ENCODE measurements around the gene ERVW-1. TPM values are rescaled to one million over a fixed set of nuclear protein-coding genes. Genes with fewer than 3 reads are reported as not detected.
"Not testable (repeated sequence)": the region's sequence is repeated elsewhere in the genome, so short reads cannot be mapped to it uniquely, and the experiment has no call there.

The ERVW-1 gene, protein sequence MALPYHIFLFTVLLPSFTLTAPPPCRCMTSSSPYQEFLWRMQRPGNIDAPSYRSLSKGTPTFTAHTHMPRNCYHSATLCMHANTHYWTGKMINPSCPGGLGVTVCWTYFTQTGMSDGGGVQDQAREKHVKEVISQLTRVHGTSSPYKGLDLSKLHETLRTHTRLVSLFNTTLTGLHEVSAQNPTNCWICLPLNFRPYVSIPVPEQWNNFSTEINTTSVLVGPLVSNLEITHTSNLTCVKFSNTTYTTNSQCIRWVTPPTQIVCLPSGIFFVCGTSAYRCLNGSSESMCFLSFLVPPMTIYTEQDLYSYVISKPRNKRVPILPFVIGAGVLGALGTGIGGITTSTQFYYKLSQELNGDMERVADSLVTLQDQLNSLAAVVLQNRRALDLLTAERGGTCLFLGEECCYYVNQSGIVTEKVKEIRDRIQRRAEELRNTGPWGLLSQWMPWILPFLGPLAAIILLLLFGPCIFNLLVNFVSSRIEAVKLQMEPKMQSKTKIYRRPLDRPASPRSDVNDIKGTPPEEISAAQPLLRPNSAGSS
- total RNA-seq = under 1 TPM in 1 of 2 donors, not detected in 1; 0.11 TPM
- 1 to 10 TPM; 1.7 to 1.8 TPM for polyA plus RNA-seq (ENCODE audit: insufficient read length in 2 of 2)
- long read RNA-seq, donor 1 = 0 reads
- long read RNA-seq, donor 2, partial matches to known transcripts = 0 of 1 reads
- long read RNA-seq, donor 2, other reads (novel, unspliced or antisense) = 0 of 1 reads
- long read RNA-seq, donor 3 = 0 reads
- long read RNA-seq, donor 4 = 0 reads

DNA sequence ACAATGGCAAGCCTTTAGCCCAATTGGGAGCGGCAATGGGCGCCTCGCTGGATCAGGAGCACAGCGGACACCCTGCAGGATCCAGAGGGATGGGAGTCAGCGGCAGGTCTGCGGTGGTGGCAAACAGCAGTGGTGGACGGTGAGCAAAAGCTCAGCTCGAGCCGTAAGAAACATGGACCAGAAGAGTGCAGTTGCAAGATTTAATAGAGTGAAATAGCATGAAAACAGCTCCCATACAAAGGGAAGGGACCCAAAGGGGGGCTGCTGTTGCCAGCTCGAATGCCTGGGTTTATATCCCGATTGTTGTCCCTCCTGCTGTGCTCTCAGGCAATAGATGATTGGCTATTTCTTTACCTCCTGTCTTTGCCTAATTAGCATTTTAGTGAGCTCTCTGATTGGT is at the start of gene ERVW-1:
Gene ERVW-1, minus strand, starts transcription at position 266 of the 400 bp plus-strand sequence. CDS start 7,565 bp downstream, outside the sequence.
- not testable (repeated sequence) for DNase-seq (ENCODE audit: low read depth in 4 of 6, low spot score in 6 of 6); H3K27ac ChIP-seq (ENCODE audit: low read depth, low read length); H3K36me3 ChIP-seq (ENCODE audit: control insufficient read depth, insufficient read depth, low read length); H3K9me3 ChIP-seq (ENCODE audit: control insufficient read depth, insufficient read depth, low read length); H3K4me1 ChIP-seq (ENCODE audit: control insufficient read depth, insufficient read depth, low read length); H3K4me3 ChIP-seq (ENCODE audit: low read depth, low read length); H3K27me3 ChIP-seq (ENCODE audit: control insufficient read depth, insufficient read depth, low read length)
- 95% methylated on average over 9 of the region's 11 CpGs for WGBS (ENCODE audit: insufficient coverage)

DNA sequence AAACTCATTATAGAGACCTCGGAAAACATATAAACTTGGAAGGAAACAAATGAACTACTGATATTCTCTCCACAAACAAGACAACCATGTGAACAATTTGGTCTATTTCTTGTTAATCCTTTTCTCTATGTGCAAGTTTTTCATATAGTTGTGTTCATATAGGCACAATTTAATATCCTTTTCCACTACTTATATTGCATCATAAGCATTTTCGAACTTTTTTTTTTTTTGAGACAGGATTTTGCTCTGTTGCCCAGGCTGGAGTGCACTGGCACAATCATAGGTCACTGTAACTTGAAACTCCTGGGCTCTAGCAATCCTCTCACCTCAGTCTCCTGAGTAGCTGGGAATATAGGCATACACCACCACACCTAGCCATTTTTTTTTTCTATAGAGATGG is 45.4 kb upstream of the ERVW-1 start:
- no CpG with 5 or more reads among the region's 2 CpGs for WGBS (ENCODE audit: insufficient coverage)
- Histone ChIP-seq H3K4me1 (ENCODE audit: control insufficient read depth, insufficient read depth, low read length) (no peaks in the 10 kb centered on the region), H3K4me3 (ENCODE audit: low read depth, low read length) (no peak overlapping the region), H3K36me3 (ENCODE audit: control insufficient read depth, insufficient read depth, low read length) (peaks cover 5% of the 10 kb centered on the region), H3K27ac (ENCODE audit: low read depth, low read length) (no peak overlapping the region), H3K9me3 (ENCODE audit: control insufficient read depth, insufficient read depth, low read length) (no peaks in the 10 kb centered on the region), H3K27me3 (ENCODE audit: control insufficient read depth, insufficient read depth, low read length) (no peaks in the 10 kb centered on the region)
- DNase-seq (ENCODE audit: low read depth in 4 of 6, low spot score in 6 of 6) = no peak

DNA sequence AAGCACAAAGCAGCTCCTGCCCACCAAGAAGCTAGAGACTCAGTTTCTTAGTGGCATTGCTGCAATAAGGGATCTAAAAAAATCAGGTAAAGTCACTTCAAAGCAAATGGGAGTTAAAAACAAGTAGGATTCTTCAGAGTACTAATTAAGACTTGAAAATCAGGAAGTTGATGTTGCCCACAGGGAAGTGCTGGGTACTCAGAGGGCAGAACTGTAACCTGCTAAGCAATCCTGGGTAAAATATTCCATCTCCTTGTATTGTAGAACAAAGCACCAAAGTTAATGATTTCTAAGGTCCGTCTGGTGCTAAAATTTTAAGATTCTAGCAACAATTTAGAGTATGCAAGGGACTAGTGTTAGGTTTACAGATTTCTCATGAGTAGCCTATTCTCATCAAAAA is 42.3 kb upstream of the ERVW-1 start:
- DNase-seq (ENCODE audit: low read depth in 4 of 6, low spot score in 6 of 6) = no peak
- no CpG with 5 or more reads among the region's 1 CpG for WGBS (ENCODE audit: insufficient coverage)
- Histone ChIP-seq H3K4me1 (ENCODE audit: control insufficient read depth, insufficient read depth, low read length) (no peaks in the 10 kb centered on the region), H3K4me3 (ENCODE audit: low read depth, low read length) (no peak overlapping the region), H3K9me3 (ENCODE audit: control insufficient read depth, insufficient read depth, low read length) (no peaks in the 10 kb centered on the region), H3K27ac (ENCODE audit: low read depth, low read length) (no peak overlapping the region), H3K27me3 (ENCODE audit: control insufficient read depth, insufficient read depth, low read length) (no peaks in the 10 kb centered on the region), H3K36me3 (ENCODE audit: control insufficient read depth, insufficient read depth, low read length) (peaks cover 12% of the 10 kb centered on the region)

DNA sequence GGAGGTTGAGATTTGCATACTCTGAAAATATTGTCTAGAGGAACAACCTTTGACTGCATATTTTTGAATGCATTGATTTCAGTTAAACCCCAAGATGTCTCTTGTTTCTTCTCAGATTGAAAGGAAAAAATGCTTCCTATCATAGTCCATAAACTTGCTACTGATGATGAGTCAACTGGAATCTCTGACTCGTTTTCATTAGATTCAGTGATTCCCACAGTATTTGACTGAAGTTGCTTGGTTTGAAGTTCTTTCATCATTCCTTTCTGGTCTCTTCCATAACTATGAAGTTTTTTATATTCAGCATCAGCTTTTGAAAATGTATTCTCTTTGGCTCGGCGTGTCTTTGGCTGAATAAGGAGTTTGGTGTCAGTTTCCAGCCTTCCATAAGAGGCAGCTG is 39.9 kb upstream of the ERVW-1 start:
- Histone ChIP-seq H3K27ac (ENCODE audit: low read depth, low read length) (no peak overlapping the region), H3K4me3 (ENCODE audit: low read depth, low read length) (no peak overlapping the region), H3K36me3 (ENCODE audit: control insufficient read depth, insufficient read depth, low read length) (peaks cover 16% of the 10 kb centered on the region), H3K4me1 (ENCODE audit: control insufficient read depth, insufficient read depth, low read length) (no peaks in the 10 kb centered on the region), H3K9me3 (ENCODE audit: control insufficient read depth, insufficient read depth, low read length) (no peaks in the 10 kb centered on the region), H3K27me3 (ENCODE audit: control insufficient read depth, insufficient read depth, low read length) (no peaks in the 10 kb centered on the region)
- no peak for DNase-seq (ENCODE audit: low read depth in 4 of 6, low spot score in 6 of 6)
- no CpG with 5 or more reads among the region's 3 CpGs for WGBS (ENCODE audit: insufficient coverage)

DNA sequence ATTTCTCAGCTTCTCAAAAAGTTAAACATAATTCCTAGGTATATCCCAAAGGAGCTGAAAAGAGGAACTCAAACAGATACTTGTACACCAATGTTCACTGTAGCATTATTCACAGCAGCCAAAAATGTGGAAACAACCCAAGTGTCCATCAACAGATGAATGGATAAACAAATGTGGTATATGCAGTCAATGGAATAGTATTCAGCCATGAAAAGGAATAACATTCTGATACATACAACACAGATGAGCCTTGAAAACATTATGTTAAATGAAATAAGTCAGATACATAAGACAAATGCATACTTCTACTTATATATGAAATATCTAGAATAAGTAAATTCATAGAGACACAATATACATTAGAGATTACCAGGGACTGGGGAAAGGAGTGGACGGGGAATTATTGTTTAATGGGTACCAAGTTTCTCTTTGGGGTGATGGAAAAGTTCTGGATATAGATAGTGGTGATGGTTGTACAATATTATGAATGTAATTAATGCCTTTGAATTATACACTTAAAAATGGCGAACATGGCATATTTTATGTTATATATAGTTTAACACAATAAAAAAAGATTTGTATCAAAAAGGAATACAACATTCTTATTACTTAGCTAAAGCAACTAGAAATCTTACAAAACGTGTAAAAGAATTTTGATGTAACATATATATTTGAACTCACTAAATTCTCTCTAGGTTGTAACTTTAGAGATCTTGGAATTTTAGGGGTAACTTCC is 35.6 kb upstream of the ERVW-1 start:
- Histone ChIP-seq H3K27ac (ENCODE audit: low read depth, low read length) (no peak overlapping the region), H3K27me3 (ENCODE audit: control insufficient read depth, insufficient read depth, low read length) (no peaks in the 10 kb centered on the region), H3K9me3 (ENCODE audit: control insufficient read depth, insufficient read depth, low read length) (no peaks in the 10 kb centered on the region), H3K4me1 (ENCODE audit: control insufficient read depth, insufficient read depth, low read length) (no peaks in the 10 kb centered on the region), H3K36me3 (ENCODE audit: control insufficient read depth, insufficient read depth, low read length) (peaks cover 21% of the 10 kb centered on the region), H3K4me3 (ENCODE audit: low read depth, low read length) (no peak overlapping the region)
- WGBS (ENCODE audit: insufficient coverage) = no CpG with 5 or more reads among the region's 3 CpGs
- no peak for DNase-seq (ENCODE audit: low read depth in 4 of 6, low spot score in 6 of 6)

DNA sequence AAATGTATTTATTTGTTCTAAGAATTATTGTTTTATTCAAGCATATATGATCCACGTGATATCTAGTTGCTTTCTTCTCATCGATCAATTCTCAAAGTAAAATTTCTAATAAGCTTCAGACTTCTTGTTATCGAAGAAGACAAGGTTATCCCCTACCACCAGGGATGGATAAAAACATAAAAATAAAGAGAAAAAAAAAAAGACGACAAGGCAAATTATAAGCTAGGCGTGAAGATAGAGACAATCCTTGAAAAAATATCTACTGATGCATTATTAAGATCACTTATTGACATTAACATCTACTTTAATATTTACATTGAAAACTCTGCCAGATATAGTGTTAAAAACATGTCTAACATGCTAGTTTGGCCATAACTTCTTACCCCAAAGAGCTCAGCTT is 31.2 kb upstream of the ERVW-1 start:
- Histone ChIP-seq H3K4me1 (ENCODE audit: control insufficient read depth, insufficient read depth, low read length) (no peaks in the 10 kb centered on the region), H3K27me3 (ENCODE audit: control insufficient read depth, insufficient read depth, low read length) (no peaks in the 10 kb centered on the region), H3K27ac (ENCODE audit: low read depth, low read length) (no peak overlapping the region), H3K9me3 (ENCODE audit: control insufficient read depth, insufficient read depth, low read length) (no peaks in the 10 kb centered on the region), H3K4me3 (ENCODE audit: low read depth, low read length) (no peak overlapping the region), H3K36me3 (ENCODE audit: control insufficient read depth, insufficient read depth, low read length) (peaks cover 30% of the 10 kb centered on the region)
- WGBS (ENCODE audit: insufficient coverage) = no CpG with 5 or more reads among the region's 5 CpGs
- no peak for DNase-seq (ENCODE audit: low read depth in 4 of 6, low spot score in 6 of 6)

DNA sequence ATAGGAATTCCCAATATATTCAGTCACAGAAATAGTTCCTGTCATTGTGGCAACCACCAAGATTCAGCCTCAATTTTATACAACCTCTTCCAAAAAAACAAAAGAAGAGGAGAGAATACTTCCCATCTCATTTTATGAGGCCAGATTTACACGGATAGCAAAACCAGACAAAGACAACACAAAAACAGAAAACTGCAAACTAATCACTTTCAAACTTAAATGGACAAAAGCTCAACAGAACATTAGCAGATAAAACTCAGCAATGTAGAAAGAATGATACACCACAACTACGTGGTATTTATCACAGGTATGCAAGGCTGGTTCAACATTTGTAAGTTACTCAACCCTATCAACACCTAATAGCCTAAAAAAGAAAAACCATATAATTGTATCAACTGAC is 28.6 kb upstream of the ERVW-1 start:
- Histone ChIP-seq H3K27ac (ENCODE audit: low read depth, low read length) (no peak overlapping the region), H3K36me3 (ENCODE audit: control insufficient read depth, insufficient read depth, low read length) (peaks cover 25% of the 10 kb centered on the region), H3K9me3 (ENCODE audit: control insufficient read depth, insufficient read depth, low read length) (no peaks in the 10 kb centered on the region), H3K4me3 (ENCODE audit: low read depth, low read length) (no peak overlapping the region), H3K27me3 (ENCODE audit: control insufficient read depth, insufficient read depth, low read length) (no peaks in the 10 kb centered on the region), H3K4me1 (ENCODE audit: control insufficient read depth, insufficient read depth, low read length) (no peaks in the 10 kb centered on the region)
- no CpG with 5 or more reads among the region's 2 CpGs for WGBS (ENCODE audit: insufficient coverage)
- DNase-seq (ENCODE audit: low read depth in 4 of 6, low spot score in 6 of 6) = no peak

DNA sequence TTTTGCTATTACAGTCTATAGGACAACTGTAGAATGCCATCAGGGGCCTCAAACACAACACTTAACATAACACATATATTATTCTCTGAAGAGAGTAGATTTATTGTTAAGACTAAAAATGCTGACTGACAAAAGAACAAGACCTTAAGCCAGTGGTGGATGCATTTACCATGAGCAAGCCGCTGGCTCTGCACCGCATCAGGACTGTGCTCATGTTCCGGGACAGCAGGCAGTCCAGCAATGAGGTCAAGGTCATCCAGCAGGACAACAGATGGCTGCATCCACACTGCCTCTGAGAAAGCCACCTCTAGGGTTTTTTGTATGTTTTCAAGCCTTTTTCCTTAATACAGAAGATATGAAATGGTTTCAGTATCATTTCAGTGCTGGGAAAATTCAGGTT is 26.8 kb upstream of the ERVW-1 start:
- no peaks in the 10 kb centered on the region for H3K9me3 ChIP-seq (ENCODE audit: control insufficient read depth, insufficient read depth, low read length)
- DNase-seq (ENCODE audit: low read depth in 4 of 6, low spot score in 6 of 6) = peak in 1 of 6 donors; percentile 3
- 88% methylated on average over 3 of the region's 3 CpGs for WGBS (ENCODE audit: insufficient coverage)
- no peak overlapping the region for H3K27ac ChIP-seq (ENCODE audit: low read depth, low read length)
- H3K36me3 ChIP-seq (ENCODE audit: control insufficient read depth, insufficient read depth, low read length) = peaks cover 26% of the 10 kb centered on the region
- H3K4me3 ChIP-seq (ENCODE audit: low read depth, low read length) = no peak overlapping the region
- H3K27me3 ChIP-seq (ENCODE audit: control insufficient read depth, insufficient read depth, low read length) = no peaks in the 10 kb centered on the region
- no peaks in the 10 kb centered on the region for H3K4me1 ChIP-seq (ENCODE audit: control insufficient read depth, insufficient read depth, low read length)

DNA sequence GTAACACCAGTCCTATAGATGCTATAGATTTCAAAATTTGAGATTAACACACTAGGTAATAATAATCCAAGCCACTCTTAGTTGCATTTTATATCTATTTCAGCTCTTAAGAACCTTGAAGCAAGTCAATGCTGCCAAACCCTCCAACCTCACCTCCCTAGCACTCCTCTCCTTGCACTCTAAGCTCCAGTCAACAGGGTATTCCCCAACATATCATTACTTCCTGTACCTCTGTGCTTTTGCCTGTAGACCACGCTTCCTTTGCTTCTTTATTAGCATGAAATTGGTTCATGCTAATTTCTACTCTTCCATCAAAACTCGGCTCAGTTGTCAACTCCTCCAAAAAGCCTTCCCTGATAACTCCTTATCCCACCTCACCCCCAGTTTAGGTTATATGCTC is 26.0 kb upstream of the ERVW-1 start:
- 100% methylated on average over 1 of the region's 2 CpGs for WGBS (ENCODE audit: insufficient coverage)
- Histone ChIP-seq H3K4me3 (ENCODE audit: low read depth, low read length) (no peak overlapping the region), H3K27ac (ENCODE audit: low read depth, low read length) (no peak overlapping the region), H3K9me3 (ENCODE audit: control insufficient read depth, insufficient read depth, low read length) (no peaks in the 10 kb centered on the region), H3K4me1 (ENCODE audit: control insufficient read depth, insufficient read depth, low read length) (no peaks in the 10 kb centered on the region), H3K27me3 (ENCODE audit: control insufficient read depth, insufficient read depth, low read length) (no peaks in the 10 kb centered on the region), H3K36me3 (ENCODE audit: control insufficient read depth, insufficient read depth, low read length) (peaks cover 26% of the 10 kb centered on the region)
- no peak for DNase-seq (ENCODE audit: low read depth in 4 of 6, low spot score in 6 of 6)

All from spinal cord (tissue), 10 donors.